HEK293 (cell line): ENCODE measurements around the gene RDH5.

Experiments
- BCL11A ChIP-seq: fragments of 450-650 bp; formaldehyde crosslinking; IDR thresholded peaks from 2 replicates; pipeline ENCODE4 v1.5.1; 2016; ENCODE audit warnings: low read depth, missing biosample characterization, missing genetic modification characterization
- EGR2 ChIP-seq: fragments of 450-650 bp; formaldehyde crosslinking; IDR thresholded peaks from 2 replicates; pipeline ENCODE4 v1.5.1; 2016; ENCODE audit warnings: low read depth, missing biosample characterization, missing genetic modification characterization
- GLI2 ChIP-seq: fragments of 450-650 bp; formaldehyde crosslinking; IDR thresholded peaks from 2 replicates; pipeline ENCODE4; 2017; ENCODE audit warnings: missing biosample characterization, missing genetic modification characterization, low read depth, borderline replicate concordance
- SCRT2 ChIP-seq: fragments of 450-650 bp; formaldehyde crosslinking; IDR thresholded peaks from 2 replicates; pipeline ENCODE4 v1.5.1; 2016; ENCODE audit warnings: missing biosample characterization, missing genetic modification characterization
- ZBTB20 ChIP-seq: fragments of 450-650 bp; formaldehyde crosslinking; IDR thresholded peaks from 2 replicates; pipeline ENCODE4 v1.5.1; 2016; ENCODE audit warnings: missing biosample characterization, missing genetic modification characterization
- ZEB2 ChIP-seq: fragments of 450-650 bp; formaldehyde crosslinking; IDR thresholded peaks from 2 replicates; pipeline ENCODE4 v1.5.1; 2016; ENCODE audit warnings: missing biosample characterization, missing genetic modification characterization
- ZFP69B ChIP-seq: fragments of 450-650 bp; formaldehyde crosslinking; IDR thresholded peaks from 2 replicates; pipeline ENCODE4 v1.5.1; 2016; ENCODE audit warnings: missing biosample characterization, missing genetic modification characterization
- ZNF324 ChIP-seq: fragments of 450-650 bp; formaldehyde crosslinking; IDR thresholded peaks from 2 replicates; pipeline ENCODE4 v1.5.1; 2016; ENCODE audit warnings: missing biosample characterization, missing genetic modification characterization
- ZNF394 ChIP-seq: fragments of 450-650 bp; formaldehyde crosslinking; IDR thresholded peaks from 2 replicates; pipeline ENCODE4 v1.5.1; 2016; ENCODE audit warnings: missing biosample characterization, missing genetic modification characterization, mild to moderate bottlenecking, moderate library complexity, borderline replicate concordance
- ZNF48 ChIP-seq: fragments of 450-650 bp; formaldehyde crosslinking; IDR thresholded peaks from 2 replicates; pipeline ENCODE4 v1.5.1; 2016; ENCODE audit warnings: missing biosample characterization, missing genetic modification characterization
- ZNF530 ChIP-seq: fragments of 450-650 bp; formaldehyde crosslinking; IDR thresholded peaks from 2 replicates; pipeline ENCODE4 v1.5.1; 2016; ENCODE audit warnings: low read depth, missing biosample characterization, missing genetic modification characterization
- ZNF558 ChIP-seq: fragments of 450-650 bp; formaldehyde crosslinking; IDR thresholded peaks from 2 replicates; pipeline ENCODE4 v1.5.1; 2016; ENCODE audit warnings: missing biosample characterization, missing genetic modification characterization
- ZNF76 ChIP-seq: fragments of 450-650 bp; formaldehyde crosslinking; IDR thresholded peaks from 2 replicates; pipeline ENCODE4; 2016; ENCODE audit warnings: low read depth, missing biosample characterization, missing genetic modification characterization, borderline replicate concordance
- ZXDB ChIP-seq: fragments of 450-650 bp; formaldehyde crosslinking; IDR thresholded peaks from 2 replicates; pipeline ENCODE4 v1.5.1; 2016; ENCODE audit warnings: missing biosample characterization, missing genetic modification characterization
- TF ChIP-seq, protein P1 (sequence below): fragments of 450-650 bp; formaldehyde crosslinking; IDR thresholded peaks from 2 replicates; pipeline ENCODE4 v1.5.1; 2016; ENCODE audit warnings: missing biosample characterization, missing genetic modification characterization
- TF ChIP-seq, protein P2 (sequence below): fragments of 450-650 bp; formaldehyde crosslinking; IDR thresholded peaks from 2 replicates; pipeline ENCODE4 v1.5.1; 2016; ENCODE audit warnings: missing biosample characterization, missing genetic modification characterization
- TF ChIP-seq, protein P3 (sequence below): fragments of 450-650 bp; formaldehyde crosslinking; IDR thresholded peaks from 2 replicates; pipeline ENCODE4 v1.5.1; 2016; ENCODE audit warnings: missing biosample characterization, missing genetic modification characterization
- TF ChIP-seq, protein P4 (sequence below): fragments of 450-650 bp; formaldehyde crosslinking; IDR thresholded peaks from 2 replicates; pipeline ENCODE4 v1.5.1; 2017; ENCODE audit warnings: missing biosample characterization, missing genetic modification characterization
- TF ChIP-seq, protein P5 (sequence below): fragments of 450-650 bp; formaldehyde crosslinking; IDR thresholded peaks from 2 replicates; pipeline ENCODE4 v1.5.1; 2016; ENCODE audit warnings: missing biosample characterization, missing genetic modification characterization, borderline replicate concordance
- TF ChIP-seq, protein P6 (sequence below): fragments of 450-650 bp; formaldehyde crosslinking; IDR thresholded peaks from 2 replicates; pipeline ENCODE4 v1.5.1; 2016; ENCODE audit warnings: missing biosample characterization, missing genetic modification characterization

The RDH5 gene

DNA sequence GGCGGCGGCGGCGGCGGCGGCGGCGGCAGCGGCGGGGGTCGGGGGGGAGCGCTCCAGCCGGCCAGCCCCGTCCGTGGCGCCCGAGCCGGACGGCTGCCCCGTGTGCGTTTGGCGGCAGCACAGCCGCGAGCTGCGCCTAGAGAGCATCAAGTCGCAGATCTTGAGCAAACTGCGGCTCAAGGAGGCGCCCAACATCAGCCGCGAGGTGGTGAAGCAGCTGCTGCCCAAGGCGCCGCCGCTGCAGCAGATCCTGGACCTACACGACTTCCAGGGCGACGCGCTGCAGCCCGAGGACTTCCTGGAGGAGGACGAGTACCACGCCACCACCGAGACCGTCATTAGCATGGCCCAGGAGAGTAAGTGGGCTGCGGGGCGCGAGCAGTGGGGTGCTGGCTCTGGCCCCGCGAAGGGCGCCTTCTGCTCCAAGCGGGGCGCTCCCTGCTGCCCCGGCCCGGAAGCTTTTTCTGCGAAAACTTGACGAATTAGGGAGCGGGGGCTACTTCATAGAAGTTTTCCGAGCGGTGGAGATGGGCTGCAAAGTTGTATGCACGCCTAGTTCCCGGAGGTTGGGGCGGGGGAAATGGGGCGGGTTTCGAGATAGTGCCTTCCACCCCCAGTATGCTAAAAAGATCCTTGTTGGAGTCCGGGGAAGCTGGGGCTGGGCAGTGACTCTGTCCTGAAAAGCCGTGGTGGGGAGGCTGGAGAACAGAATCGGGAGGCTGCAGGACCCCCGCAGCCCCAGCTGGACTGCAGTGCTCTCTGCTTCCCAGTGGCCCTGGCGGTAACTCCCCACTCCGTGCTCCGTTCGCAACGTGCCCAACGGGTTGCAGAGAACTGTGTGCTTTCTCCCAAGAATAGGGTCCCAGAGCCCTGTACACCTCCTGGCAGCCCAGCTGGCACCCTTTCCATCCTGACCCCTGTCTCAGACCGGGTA, 23.5 kb downstream of the RDH5 start (continued):
- TF ChIP-seq ZBTB20 (tag by site-specific recombination) (peak; percentile 64; the same call in 1 of the 2 replicates), ZEB2 (tag by site-specific recombination) (0 out of 2 replicates have a peak, but pooled peaks have one; percentile 24), ZFP69B (tag by site-specific recombination) (no peak), ZNF324 (tag by site-specific recombination) (0 out of 2 replicates have a peak, but pooled peaks have one; percentile 57), ZNF48 (no peak), ZNF394 (tag by site-specific recombination) (no peak), BCL11A (tag by site-specific recombination) (no peak), GLI2 (tag by site-specific recombination) (no peak), ZNF558 (tag by site-specific recombination) (no peak), EGR2 (tag by site-specific recombination) (peak; percentile 39; the same call in 1 of the 2 replicates), ZNF530 (tag by site-specific recombination) (no peak), ZXDB (tag by site-specific recombination) (0 out of 2 replicates have a peak, but pooled peaks have one; percentile 29), ZNF76 (tag by site-specific recombination) (0 out of 2 replicates have a peak, but pooled peaks have one; percentile 24), SCRT2 (tag by site-specific recombination) (no peak)
- TF ChIP-seq, protein P1, sequence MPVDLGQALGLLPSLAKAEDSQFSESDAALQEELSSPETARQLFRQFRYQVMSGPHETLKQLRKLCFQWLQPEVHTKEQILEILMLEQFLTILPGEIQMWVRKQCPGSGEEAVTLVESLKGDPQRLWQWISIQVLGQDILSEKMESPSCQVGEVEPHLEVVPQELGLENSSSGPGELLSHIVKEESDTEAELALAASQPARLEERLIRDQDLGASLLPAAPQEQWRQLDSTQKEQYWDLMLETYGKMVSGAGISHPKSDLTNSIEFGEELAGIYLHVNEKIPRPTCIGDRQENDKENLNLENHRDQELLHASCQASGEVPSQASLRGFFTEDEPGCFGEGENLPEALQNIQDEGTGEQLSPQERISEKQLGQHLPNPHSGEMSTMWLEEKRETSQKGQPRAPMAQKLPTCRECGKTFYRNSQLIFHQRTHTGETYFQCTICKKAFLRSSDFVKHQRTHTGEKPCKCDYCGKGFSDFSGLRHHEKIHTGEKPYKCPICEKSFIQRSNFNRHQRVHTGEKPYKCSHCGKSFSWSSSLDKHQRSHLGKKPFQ (tag by site-specific recombination): no peak
- TF ChIP-seq, protein P2, sequence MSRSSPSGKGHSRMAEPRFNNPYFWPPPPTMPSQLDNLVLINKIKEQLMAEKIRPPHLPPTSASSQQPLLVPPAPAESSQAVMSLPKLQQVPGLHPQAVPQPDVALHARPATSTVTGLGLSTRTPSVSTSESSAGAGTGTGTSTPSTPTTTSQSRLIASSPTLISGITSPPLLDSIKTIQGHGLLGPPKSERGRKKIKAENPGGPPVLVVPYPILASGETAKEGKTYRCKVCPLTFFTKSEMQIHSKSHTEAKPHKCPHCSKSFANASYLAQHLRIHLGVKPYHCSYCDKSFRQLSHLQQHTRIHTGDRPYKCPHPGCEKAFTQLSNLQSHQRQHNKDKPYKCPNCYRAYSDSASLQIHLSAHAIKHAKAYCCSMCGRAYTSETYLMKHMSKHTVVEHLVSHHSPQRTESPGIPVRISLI: no peak
- TF ChIP-seq, protein P3, sequence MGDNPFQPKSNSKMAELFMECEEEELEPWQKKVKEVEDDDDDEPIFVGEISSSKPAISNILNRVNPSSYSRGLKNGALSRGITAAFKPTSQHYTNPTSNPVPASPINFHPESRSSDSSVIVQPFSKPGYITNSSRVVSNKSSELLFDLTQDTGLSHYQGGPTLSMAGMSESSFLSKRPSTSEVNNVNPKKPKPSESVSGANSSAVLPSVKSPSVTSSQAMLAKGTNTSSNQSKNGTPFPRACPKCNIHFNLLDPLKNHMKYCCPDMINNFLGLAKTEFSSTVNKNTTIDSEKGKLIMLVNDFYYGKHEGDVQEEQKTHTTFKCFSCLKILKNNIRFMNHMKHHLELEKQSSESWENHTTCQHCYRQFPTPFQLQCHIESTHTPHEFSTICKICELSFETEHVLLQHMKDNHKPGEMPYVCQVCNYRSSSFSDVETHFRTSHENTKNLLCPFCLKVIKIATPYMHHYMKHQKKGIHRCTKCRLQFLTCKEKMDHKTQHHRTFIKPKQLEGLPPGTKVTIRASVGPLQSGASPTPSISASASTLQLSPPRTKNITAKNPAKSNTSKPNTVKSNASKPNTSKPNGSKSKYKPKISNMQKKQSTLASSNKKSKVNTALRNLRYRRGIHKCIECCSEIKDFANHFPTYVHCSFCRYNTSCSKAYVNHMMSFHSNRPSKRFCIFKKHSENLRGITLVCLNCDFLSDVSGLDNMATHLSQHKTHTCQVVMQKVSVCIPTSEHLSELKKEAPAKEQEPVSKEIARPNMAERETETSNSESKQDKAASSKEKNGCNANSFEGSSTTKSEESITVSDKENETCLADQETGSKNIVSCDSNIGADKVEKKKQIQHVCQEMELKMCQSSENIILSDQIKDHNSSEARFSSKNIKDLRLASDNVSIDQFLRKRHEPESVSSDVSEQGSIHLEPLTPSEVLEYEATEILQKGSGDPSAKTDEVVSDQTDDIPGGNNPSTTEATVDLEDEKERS (tag by site-specific recombination): no peak
- TF ChIP-seq, protein P4, sequence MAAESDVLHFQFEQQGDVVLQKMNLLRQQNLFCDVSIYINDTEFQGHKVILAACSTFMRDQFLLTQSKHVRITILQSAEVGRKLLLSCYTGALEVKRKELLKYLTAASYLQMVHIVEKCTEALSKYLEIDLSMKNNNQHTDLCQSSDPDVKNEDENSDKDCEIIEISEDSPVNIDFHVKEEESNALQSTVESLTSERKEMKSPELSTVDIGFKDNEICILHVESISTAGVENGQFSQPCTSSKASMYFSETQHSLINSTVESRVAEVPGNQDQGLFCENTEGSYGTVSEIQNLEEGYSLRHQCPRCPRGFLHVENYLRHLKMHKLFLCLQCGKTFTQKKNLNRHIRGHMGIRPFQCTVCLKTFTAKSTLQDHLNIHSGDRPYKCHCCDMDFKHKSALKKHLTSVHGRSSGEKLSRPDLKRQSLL: peak; percentile 94
- TF ChIP-seq, protein P5, sequence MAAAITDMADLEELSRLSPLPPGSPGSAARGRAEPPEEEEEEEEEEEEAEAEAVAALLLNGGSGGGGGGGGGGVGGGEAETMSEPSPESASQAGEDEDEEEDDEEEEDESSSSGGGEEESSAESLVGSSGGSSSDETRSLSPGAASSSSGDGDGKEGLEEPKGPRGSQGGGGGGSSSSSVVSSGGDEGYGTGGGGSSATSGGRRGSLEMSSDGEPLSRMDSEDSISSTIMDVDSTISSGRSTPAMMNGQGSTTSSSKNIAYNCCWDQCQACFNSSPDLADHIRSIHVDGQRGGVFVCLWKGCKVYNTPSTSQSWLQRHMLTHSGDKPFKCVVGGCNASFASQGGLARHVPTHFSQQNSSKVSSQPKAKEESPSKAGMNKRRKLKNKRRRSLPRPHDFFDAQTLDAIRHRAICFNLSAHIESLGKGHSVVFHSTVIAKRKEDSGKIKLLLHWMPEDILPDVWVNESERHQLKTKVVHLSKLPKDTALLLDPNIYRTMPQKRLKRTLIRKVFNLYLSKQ (tag by site-specific recombination): no peak
- TF ChIP-seq, protein P6, sequence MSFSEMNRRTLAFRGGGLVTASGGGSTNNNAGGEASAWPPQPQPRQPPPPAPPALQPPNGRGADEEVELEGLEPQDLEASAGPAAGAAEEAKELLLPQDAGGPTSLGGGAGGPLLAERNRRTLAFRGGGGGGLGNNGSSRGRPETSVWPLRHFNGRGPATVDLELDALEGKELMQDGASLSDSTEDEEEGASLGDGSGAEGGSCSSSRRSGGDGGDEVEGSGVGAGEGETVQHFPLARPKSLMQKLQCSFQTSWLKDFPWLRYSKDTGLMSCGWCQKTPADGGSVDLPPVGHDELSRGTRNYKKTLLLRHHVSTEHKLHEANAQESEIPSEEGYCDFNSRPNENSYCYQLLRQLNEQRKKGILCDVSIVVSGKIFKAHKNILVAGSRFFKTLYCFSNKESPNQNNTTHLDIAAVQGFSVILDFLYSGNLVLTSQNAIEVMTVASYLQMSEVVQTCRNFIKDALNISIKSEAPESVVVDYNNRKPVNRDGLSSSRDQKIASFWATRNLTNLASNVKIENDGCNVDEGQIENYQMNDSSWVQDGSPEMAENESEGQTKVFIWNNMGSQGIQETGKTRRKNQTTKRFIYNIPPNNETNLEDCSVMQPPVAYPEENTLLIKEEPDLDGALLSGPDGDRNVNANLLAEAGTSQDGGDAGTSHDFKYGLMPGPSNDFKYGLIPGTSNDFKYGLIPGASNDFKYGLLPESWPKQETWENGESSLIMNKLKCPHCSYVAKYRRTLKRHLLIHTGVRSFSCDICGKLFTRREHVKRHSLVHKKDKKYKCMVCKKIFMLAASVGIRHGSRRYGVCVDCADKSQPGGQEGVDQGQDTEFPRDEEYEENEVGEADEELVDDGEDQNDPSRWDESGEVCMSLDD (tag by site-specific recombination): peak; percentile 52
